OCI-LY7 (cell line): ENCODE measurements around the gene UBXN6. TPM values are rescaled to one million over a fixed set of nuclear protein-coding genes. Genes with fewer than 3 reads are reported as not detected.

Experiments used
- BruUV-seq: library from RNA; stranded (reverse); fragments of 400-500 nt; replicated peaks from 2 replicates; lab custom pipeline; 2021; lab: Mats Ljungman, UMichigan
- CTCF ChIA-PET: fragments of 300-600 bp; sonication (Branson Sonifier 250); formaldehyde crosslinking; loops from one replicate; lab custom pipeline; 2022; ENCODE audit warnings: antibody characterized with exemption; ENCODE audit not compliant: unreplicated experiment; lab: Charles Lee
- POLR2A ChIA-PET: fragments of 300-600 bp; sonication (Branson Sonifier 250); formaldehyde crosslinking; loops from one replicate; lab custom pipeline; 2022; ENCODE audit warnings: antibody characterized with exemption; lab: Charles Lee
- DNase-seq: peaks from one replicate; pipeline ENCODE4 v3.0.0-alpha.2; 2015; ENCODE audit warnings: low spot score
- H2AFZ ChIP-seq: fragments of 200-600 bp; sonication (generic), shearing (Covaris generic); 2 replicates; pipeline ENCODE4 v1.6.1; 2014; ENCODE audit warnings: mild to moderate bottlenecking, antibody characterized with exemption, low read length, moderate library complexity
- H3K27ac ChIP-seq: fragments of 200-600 bp; sonication (generic); 2 replicates; pipeline ENCODE4 v1.5.1; 2014; ENCODE audit warnings: mixed run types, low read depth, mild to moderate bottlenecking, moderate library complexity, low read length, inconsistent platforms; ENCODE audit not compliant: poor library complexity, severe bottlenecking
- H3K36me3 ChIP-seq: fragments of 200-600 bp; sonication (generic); 2 replicates; pipeline ENCODE4 v1.6.1; 2014; ENCODE audit warnings: mild to moderate bottlenecking, antibody characterized with exemption, low read length, moderate library complexity, mixed read lengths; ENCODE audit not compliant: insufficient read depth
- H3K4me1 ChIP-seq: fragments of 200-600 bp; sonication (generic); 2 replicates; pipeline ENCODE4 v1.5.1; 2014; ENCODE audit warnings: mild to moderate bottlenecking, low read length; ENCODE audit not compliant: insufficient read depth, poor library complexity, severe bottlenecking
- H3K4me2 ChIP-seq: fragments of 200-600 bp; sonication (generic); 2 replicates; pipeline ENCODE4 v1.6.1; 2014; ENCODE audit warnings: mild to moderate bottlenecking, low read length
- H3K4me3 ChIP-seq: fragments of 200-600 bp; sonication (generic); 2 replicates; pipeline ENCODE4 v1.5.1; 2014; ENCODE audit warnings: mild to moderate bottlenecking, low read depth, low read length; ENCODE audit not compliant: poor library complexity, severe bottlenecking
- H3K79me2 ChIP-seq: fragments of 200-600 bp; sonication (generic); 2 replicates; pipeline ENCODE4 v1.6.1; 2016; ENCODE audit warnings: low read depth, mild to moderate bottlenecking, low read length, moderate library complexity, mixed read lengths; ENCODE audit not compliant: insufficient read depth
- H3K9me2 ChIP-seq: fragments of 200-600 bp; sonication (generic); 2 replicates; pipeline ENCODE4 v1.6.1; 2016; ENCODE audit warnings: mild to moderate bottlenecking, low read length, mixed read lengths; ENCODE audit not compliant: insufficient read depth
- H3K9me3 ChIP-seq: fragments of 200-600 bp; sonication (generic); 2 replicates; pipeline ENCODE4 v1.6.1; 2014; ENCODE audit warnings: mild to moderate bottlenecking, mixed run types, low read length, mixed read lengths
- H4K20me1 ChIP-seq: fragments of 200-600 bp; sonication (generic); 2 replicates; pipeline ENCODE4 v1.6.1; 2014; ENCODE audit warnings: mild to moderate bottlenecking, antibody characterized with exemption, low read length, moderate library complexity, mixed read lengths; ENCODE audit not compliant: insufficient read depth
- CTCF ChIP-seq: fragments of 200-600 bp; sonication (generic); conservative IDR thresholded peaks from 2 replicates; pipeline ENCODE4 v1.5.1; 2014; ENCODE audit warnings: mild to moderate bottlenecking, antibody characterized with exemption, low read length, moderate library complexity, mixed read lengths
- EZH2phosphoT487 ChIP-seq: fragments of 200-600 bp; sonication (generic); IDR thresholded peaks from 2 replicates; pipeline ENCODE4 v1.6.1; 2018; ENCODE audit warnings: low read depth, borderline replicate concordance, mild to moderate bottlenecking, mixed run types, antibody characterized with exemption, low read length, moderate library complexity, mixed read lengths
- intact Hi-C: fragments of 100-400 bp; cut with micrococcal nuclease; formaldehyde crosslinking; loops from one replicate; pipeline ENCODE4 v1.10.0; 2022; ENCODE audit not compliant: unreplicated experiment
- total RNA-seq, 2 experiments: library from RNA; depleted of rRNA in 1 of 2; stranded (reverse); fragments of >200 nt in 1 of 2; shearing (Covaris generic) in 1 of 2; gene quantifications; 2 replicates each; pipeline ENCODE4 v1.2.3, GENCODE V29; 2014 to 2022

The UBXN6 gene
- total RNA-seq, 2 experiments from 2014 or later: 43.5 to 57.0 TPM

- Histone ChIP-seq H3K79me2 (no peaks in the 10 kb centered on the region), H3K9me2 (no peaks in the 10 kb centered on the region), H3K9me3 (no peaks in the 10 kb centered on the region), H4K20me1 (no peaks in the 10 kb centered on the region), H3K4me1 (no peaks in the 10 kb centered on the region), H3K27ac (no peak overlapping the region), H3K4me2 (no peak overlapping the region), H3K4me3 (no peak overlapping the region), H3K36me3 (peaks cover 43% of the 10 kb centered on the region), H2AFZ (no peak overlapping the region)
- no peak for DNase-seq
- CTCF ChIA-PET: no interaction called here
- BruUV-seq: no TSS peak
- TF ChIP-seq CTCF: no peak
- TF ChIP-seq EZH2phosphoT487: no peak
- intact Hi-C loops: no loop called here
- POLR2A ChIA-PET: no interaction called here
Measured at GRCh38 chr19:4498694-4499093, 41.1 kb upstream of the UBXN6 start.

DNA sequence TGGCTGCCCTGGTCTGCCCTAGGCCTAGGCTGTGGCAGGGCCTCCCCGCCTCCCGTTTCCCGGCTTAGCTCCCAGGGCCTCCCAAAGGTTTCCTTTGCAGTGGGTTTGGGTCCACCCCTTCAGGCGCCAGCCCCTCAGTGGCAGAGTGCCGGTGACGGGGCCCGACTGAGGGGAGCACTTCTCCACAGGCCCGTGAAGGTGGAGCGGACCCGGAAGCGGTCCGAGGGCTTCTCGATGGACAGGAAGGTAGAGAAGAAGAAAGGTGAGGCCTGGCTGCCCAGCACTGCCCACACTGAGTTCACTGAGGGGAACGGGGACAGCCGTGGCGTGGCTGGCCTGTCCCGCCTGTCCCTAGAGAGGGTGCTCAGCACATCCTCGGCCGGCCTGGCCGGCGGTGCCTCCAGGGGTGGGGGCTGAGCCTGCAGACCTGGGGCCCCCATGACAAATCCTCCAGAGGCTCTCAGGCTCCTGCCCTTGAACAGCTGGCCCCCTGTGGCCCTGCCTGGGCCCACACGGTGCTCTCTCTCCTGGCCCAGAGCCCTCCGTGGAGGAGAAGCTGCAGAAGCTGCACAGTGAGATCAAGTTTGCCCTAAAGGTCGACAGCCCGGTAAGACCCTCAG, 40.3 kb upstream of the UBXN6 start:
- Histone ChIP-seq H3K4me1 (no peaks in the 10 kb centered on the region), H2AFZ (no peak overlapping the region), H3K27ac (no peak overlapping the region), H3K4me3 (no peak overlapping the region), H3K4me2 (no peak overlapping the region), H3K9me2 (no peaks in the 10 kb centered on the region), H3K9me3 (no peaks in the 10 kb centered on the region), H4K20me1 (no peaks in the 10 kb centered on the region), H3K79me2 (no peaks in the 10 kb centered on the region), H3K36me3 (peaks cover 51% of the 10 kb centered on the region)
- DNase-seq: no peak
- ChIA-PET POLR2A (no interaction called here), CTCF (no interaction called here)
- no TSS peak for BruUV-seq
- intact Hi-C loops: no loop called here
- TF ChIP-seq CTCF: no peak
- TF ChIP-seq EZH2phosphoT487: no peak

DNA sequence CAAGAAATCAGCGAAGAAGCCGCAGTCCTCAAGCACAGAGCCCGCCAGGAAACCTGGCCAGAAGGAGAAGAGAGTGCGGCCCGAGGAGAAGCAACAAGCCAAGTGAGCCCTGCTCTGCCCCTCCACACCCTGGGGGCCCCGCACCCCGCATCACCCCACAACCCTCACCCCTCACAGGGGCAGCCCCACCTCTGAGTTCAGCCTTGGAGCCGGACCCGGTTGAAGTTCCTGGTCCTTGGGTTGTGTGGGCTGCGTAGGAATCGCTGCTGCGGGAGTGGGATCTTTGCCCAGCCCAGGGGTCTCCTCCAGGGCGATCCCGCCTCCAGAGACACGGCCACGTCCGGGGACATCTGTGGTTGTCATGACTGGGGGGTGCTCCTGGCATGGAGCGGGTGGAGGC, 38.7 kb upstream of the UBXN6 start:
- no peaks in the 10 kb centered on the region for H4K20me1 ChIP-seq
- no peak overlapping the region for H3K27ac ChIP-seq
- H3K4me1 ChIP-seq: no peaks in the 10 kb centered on the region
- BruUV-seq: no TSS peak
- no peaks in the 10 kb centered on the region for H3K9me3 ChIP-seq
- peaks cover 62% of the 10 kb centered on the region for H3K36me3 ChIP-seq
- no peak for DNase-seq
- H3K9me2 ChIP-seq: no peaks in the 10 kb centered on the region
- no peak overlapping the region for H3K4me3 ChIP-seq
- intact Hi-C loops: no loop called here
- ChIA-PET CTCF (no interaction called here), POLR2A (no interaction called here)
- H3K79me2 ChIP-seq: no peaks in the 10 kb centered on the region
- no peak overlapping the region for H3K4me2 ChIP-seq
- no peak overlapping the region for H2AFZ ChIP-seq
- TF ChIP-seq EZH2phosphoT487 (no peak), CTCF (no peak)
